Liver (tissue), 9 donors: ENCODE data around the gene RFPL3. TPM values are rescaled to one million over a fixed set of nuclear protein-coding genes. Genes with fewer than 3 reads are reported as not detected.

Experiments
- DNase-seq: peaks from one replicate; pipeline ENCODE4 v3.0.0-alpha.2; 2017; ENCODE audit warnings: low spot score
- H3K27ac ChIP-seq, 2 donors: one replicate each; pipeline ENCODE4 v1.7.0; 2013; ENCODE audit warnings: inconsistent platforms in 2 of 2, low read length in 2 of 2, control low read depth in 1 of 2, low read depth in 1 of 2, mild to moderate bottlenecking in 1 of 2
- H3K27me3 ChIP-seq, 4 donors: one replicate each; pipeline versions ENCODE4 v1.6.1 to v1.7.0; 2013; ENCODE audit warnings: low read length in 3 of 4, inconsistent platforms in 1 of 4, mild to moderate bottlenecking in 1 of 4, moderate library complexity in 1 of 4; ENCODE audit not compliant: control insufficient read depth in 4 of 4, insufficient read depth in 4 of 4
- H3K36me3 ChIP-seq, 4 donors: one replicate each; pipeline versions ENCODE4 v1.6.1 to v1.7.0; 2013; ENCODE audit warnings: low read length in 3 of 4, mild to moderate bottlenecking in 3 of 4, low read depth in 1 of 4, moderate library complexity in 1 of 4; ENCODE audit not compliant: control insufficient read depth in 4 of 4, insufficient read depth in 3 of 4
- H3K4me1 ChIP-seq, 4 donors: one replicate each; pipeline versions ENCODE4 v1.6.1 to v1.7.0; 2013; ENCODE audit warnings: low read length in 3 of 4, mild to moderate bottlenecking in 3 of 4, moderate library complexity in 1 of 4; ENCODE audit not compliant: control insufficient read depth in 4 of 4, insufficient read depth in 4 of 4
- H3K4me3 ChIP-seq, 3 donors: one replicate each; pipeline versions ENCODE4 v1.6.1 to v1.7.0; 2013; ENCODE audit warnings: low read length in 3 of 3, control low read depth in 1 of 3, low read depth in 1 of 3, mild to moderate bottlenecking in 1 of 3
- H3K9ac ChIP-seq, 2 donors: one replicate each; pipeline ENCODE4 v1.7.0; 2013; ENCODE audit warnings: low read length in 2 of 2, mild to moderate bottlenecking in 2 of 2, moderate library complexity in 2 of 2, control low read depth in 1 of 2, low read depth in 1 of 2
- H3K9me3 ChIP-seq, 4 donors: one replicate each; pipeline versions ENCODE4 v1.6.1 to v1.7.0; 2013; ENCODE audit warnings: low read length in 3 of 4; ENCODE audit not compliant: control insufficient read depth in 4 of 4
- ATF3 ChIP-seq: IDR thresholded peaks from 2 replicates; pipeline ENCODE4 v1.6.1; 2016; ENCODE audit warnings: antibody characterized with exemption
- CTCF ChIP-seq: fragments of 150-350 bp; IDR thresholded peaks from 2 replicates; pipeline ENCODE4 v1.5.1; 2017; ENCODE audit warnings: improper control_type of control experiment, low read depth, low read length; ENCODE audit not compliant: missing input control
- EGR1 ChIP-seq, 2 donors: IDR thresholded peaks; 2 replicates each; pipeline ENCODE4 v1.6.1; 2016 to 2018; ENCODE audit warnings: antibody characterized with exemption in 2 of 2, low read depth in 2 of 2
- FOXA1 ChIP-seq: IDR thresholded peaks from 2 replicates; pipeline ENCODE4 v1.6.1; 2016; ENCODE audit warnings: antibody characterized with exemption
- FOXA2 ChIP-seq: IDR thresholded peaks from 2 replicates; pipeline ENCODE4 v1.6.1; 2016; ENCODE audit warnings: antibody characterized with exemption
- GABPA ChIP-seq, 2 donors: IDR thresholded peaks in 1 of 2; conservative IDR thresholded peaks in 1 of 2; 2 replicates each; pipeline ENCODE4 v1.6.1; 2016; ENCODE audit warnings: antibody characterized with exemption in 2 of 2, mild to moderate bottlenecking in 1 of 2, moderate library complexity in 1 of 2
- HNF4A ChIP-seq, 2 donors: conservative IDR thresholded peaks; 2 replicates each; pipeline ENCODE4 v1.6.1; 2016; ENCODE audit warnings: antibody characterized with exemption in 2 of 2, mild to moderate bottlenecking in 2 of 2
- HNF4G ChIP-seq: IDR thresholded peaks from 2 replicates; pipeline ENCODE4 v1.6.1; 2016; ENCODE audit warnings: antibody characterized with exemption
- NR2F2 ChIP-seq: IDR thresholded peaks from 2 replicates; pipeline ENCODE4 v1.6.1; 2016; ENCODE audit warnings: antibody characterized with exemption
- RAD21 ChIP-seq, 2 donors: IDR thresholded peaks; 2 replicates each; pipeline ENCODE4 v1.6.1; 2016; ENCODE audit warnings: antibody characterized with exemption in 2 of 2, mild to moderate bottlenecking in 2 of 2
- RXRA ChIP-seq, 2 donors: IDR thresholded peaks; 2 replicates each; pipeline ENCODE4 v1.6.1; 2017 to 2018; ENCODE audit warnings: antibody characterized with exemption in 2 of 2, mild to moderate bottlenecking in 1 of 2
- SP1 ChIP-seq: IDR thresholded peaks from 2 replicates; pipeline ENCODE4 v1.6.1; 2018; ENCODE audit warnings: antibody characterized with exemption, mild to moderate bottlenecking
- TAF1 ChIP-seq: conservative IDR thresholded peaks from 2 replicates; pipeline ENCODE4 v1.6.1; 2016; ENCODE audit warnings: antibody characterized with exemption, mild to moderate bottlenecking
- YY1 ChIP-seq: IDR thresholded peaks from 2 replicates; pipeline ENCODE4 v1.6.1; 2016; ENCODE audit warnings: antibody characterized with exemption, mild to moderate bottlenecking
- WGBS: extraction: QIAGEN DNeasy Blood & Tissue Kit; methylation state at CpG from one replicate; pipeline ENCODE4 v1.1.7; 2013; 5-methylcytosine and 5-hydroxymethylcytosine counted together
- polyA plus RNA-seq, 2 donors: library from polyadenylated mRNA; stranded (reverse) in 1 of 2; unstranded in 1 of 2; fragments of 200-250 nt in 1 of 2; fragments of >200 nt in 1 of 2; fragmentation: Nextera tagmentation in 1 of 2; extraction: Ambion mirVana in 1 of 2; gene quantifications; one replicate each; pipeline versions ENCODE4 v1.2.1 to v1.2.3, GENCODE V29; 2013 to 2015
- total RNA-seq, 2 donors: library from RNA; depleted of rRNA; stranded (reverse); fragments of >200 nt; gene quantifications; one replicate each; pipeline ENCODE4 v1.2.3, GENCODE V29; 2014
- TF ChIP-seq, protein P1 (sequence below): IDR thresholded peaks from 2 replicates; pipeline ENCODE4 v1.6.1; 2016; ENCODE audit warnings: antibody characterized with exemption, mild to moderate bottlenecking
- TF ChIP-seq, protein P2 (sequence below): IDR thresholded peaks from 2 replicates; pipeline ENCODE4 v1.6.1; 2016; ENCODE audit warnings: antibody characterized with exemption
- TF ChIP-seq, protein P3 (sequence below): IDR thresholded peaks from 2 replicates; pipeline ENCODE4 v1.6.1; 2016; ENCODE audit warnings: antibody characterized with exemption
- donor health status: healthy.
- donor health status: healthy.
- donor health status: healthy.
- donor health status: healthy.
- donor health status: healthy.

The RFPL3 gene
- total and polyA plus RNA-seq, 4 donors, result not detected

DNA sequence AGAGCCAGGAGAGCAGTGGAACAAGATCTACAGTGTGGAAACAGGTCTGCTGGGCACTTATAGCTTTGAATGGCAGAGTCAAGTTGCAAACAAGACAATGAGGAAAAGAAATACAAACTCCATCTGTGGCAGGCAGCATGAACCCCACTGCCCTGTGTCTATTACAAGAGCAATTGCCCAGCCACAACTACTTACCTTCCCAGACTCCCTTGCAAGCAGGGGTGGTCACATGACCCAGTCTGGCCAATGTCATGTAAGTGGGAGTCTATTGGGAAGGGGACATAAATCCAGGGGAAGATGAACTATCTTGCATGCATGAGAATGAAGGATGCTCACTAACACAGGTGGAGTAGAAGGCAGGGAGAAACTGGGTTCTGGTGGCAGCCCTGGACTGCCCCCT lies 44.1 kb upstream of the RFPL3 start:
- Histone ChIP-seq H3K9ac (no peak overlapping the region), H3K27ac (no peak overlapping the region), H3K4me3 (no peak overlapping the region), H3K36me3 (no peaks in the 10 kb centered on the region), H3K4me1 (no peaks in the 10 kb centered on the region), H3K27me3 (peaks cover 0 to 2% (median 0%) of the 10 kb centered on the region in 4 donors), H3K9me3 (no peaks in the 10 kb centered on the region)
- DNase-seq, result peak; percentile 12
- TF ChIP-seq FOXA2 (no peak), YY1 (no peak), NR2F2 (no peak), HNF4A (conservative IDR thresholded peaks at IDR 0.05) (no peak), RAD21 (IDR thresholded peaks at IDR 0.05) (no peak), GABPA (IDR thresholded peaks at IDR 0.05 in 1 of 2, conservative IDR thresholded peaks at IDR 0.05 in 1 of 2) (no peak), ATF3 (no peak), SP1 (no peak), HNF4G (no peak), FOXA1 (no peak), TAF1 (no peak), RXRA (IDR thresholded peaks at IDR 0.05) (no peak), EGR1 (IDR thresholded peaks at IDR 0.05; ENCODE audit: low read depth in 2 of 2) (no peak), CTCF (no peak)
- TF ChIP-seq, protein P1, sequence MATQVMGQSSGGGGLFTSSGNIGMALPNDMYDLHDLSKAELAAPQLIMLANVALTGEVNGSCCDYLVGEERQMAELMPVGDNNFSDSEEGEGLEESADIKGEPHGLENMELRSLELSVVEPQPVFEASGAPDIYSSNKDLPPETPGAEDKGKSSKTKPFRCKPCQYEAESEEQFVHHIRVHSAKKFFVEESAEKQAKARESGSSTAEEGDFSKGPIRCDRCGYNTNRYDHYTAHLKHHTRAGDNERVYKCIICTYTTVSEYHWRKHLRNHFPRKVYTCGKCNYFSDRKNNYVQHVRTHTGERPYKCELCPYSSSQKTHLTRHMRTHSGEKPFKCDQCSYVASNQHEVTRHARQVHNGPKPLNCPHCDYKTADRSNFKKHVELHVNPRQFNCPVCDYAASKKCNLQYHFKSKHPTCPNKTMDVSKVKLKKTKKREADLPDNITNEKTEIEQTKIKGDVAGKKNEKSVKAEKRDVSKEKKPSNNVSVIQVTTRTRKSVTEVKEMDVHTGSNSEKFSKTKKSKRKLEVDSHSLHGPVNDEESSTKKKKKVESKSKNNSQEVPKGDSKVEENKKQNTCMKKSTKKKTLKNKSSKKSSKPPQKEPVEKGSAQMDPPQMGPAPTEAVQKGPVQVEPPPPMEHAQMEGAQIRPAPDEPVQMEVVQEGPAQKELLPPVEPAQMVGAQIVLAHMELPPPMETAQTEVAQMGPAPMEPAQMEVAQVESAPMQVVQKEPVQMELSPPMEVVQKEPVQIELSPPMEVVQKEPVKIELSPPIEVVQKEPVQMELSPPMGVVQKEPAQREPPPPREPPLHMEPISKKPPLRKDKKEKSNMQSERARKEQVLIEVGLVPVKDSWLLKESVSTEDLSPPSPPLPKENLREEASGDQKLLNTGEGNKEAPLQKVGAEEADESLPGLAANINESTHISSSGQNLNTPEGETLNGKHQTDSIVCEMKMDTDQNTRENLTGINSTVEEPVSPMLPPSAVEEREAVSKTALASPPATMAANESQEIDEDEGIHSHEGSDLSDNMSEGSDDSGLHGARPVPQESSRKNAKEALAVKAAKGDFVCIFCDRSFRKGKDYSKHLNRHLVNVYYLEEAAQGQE, result no peak
- TF ChIP-seq, protein P2, sequence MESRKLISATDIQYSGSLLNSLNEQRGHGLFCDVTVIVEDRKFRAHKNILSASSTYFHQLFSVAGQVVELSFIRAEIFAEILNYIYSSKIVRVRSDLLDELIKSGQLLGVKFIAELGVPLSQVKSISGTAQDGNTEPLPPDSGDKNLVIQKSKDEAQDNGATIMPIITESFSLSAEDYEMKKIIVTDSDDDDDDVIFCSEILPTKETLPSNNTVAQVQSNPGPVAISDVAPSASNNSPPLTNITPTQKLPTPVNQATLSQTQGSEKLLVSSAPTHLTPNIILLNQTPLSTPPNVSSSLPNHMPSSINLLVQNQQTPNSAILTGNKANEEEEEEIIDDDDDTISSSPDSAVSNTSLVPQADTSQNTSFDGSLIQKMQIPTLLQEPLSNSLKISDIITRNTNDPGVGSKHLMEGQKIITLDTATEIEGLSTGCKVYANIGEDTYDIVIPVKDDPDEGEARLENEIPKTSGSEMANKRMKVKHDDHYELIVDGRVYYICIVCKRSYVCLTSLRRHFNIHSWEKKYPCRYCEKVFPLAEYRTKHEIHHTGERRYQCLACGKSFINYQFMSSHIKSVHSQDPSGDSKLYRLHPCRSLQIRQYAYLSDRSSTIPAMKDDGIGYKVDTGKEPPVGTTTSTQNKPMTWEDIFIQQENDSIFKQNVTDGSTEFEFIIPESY, result no peak
- TF ChIP-seq, protein P3, sequence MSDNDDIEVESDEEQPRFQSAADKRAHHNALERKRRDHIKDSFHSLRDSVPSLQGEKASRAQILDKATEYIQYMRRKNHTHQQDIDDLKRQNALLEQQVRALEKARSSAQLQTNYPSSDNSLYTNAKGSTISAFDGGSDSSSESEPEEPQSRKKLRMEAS, result no peak

GRCh38 chr22:32317524-32317923 lies 40.1 kb upstream of the RFPL3 start:
- Histone ChIP-seq H3K27me3 (no peaks in the 10 kb centered on the region), H3K9me3 (no peaks in the 10 kb centered on the region), H3K27ac (no peak overlapping the region), H3K9ac (no peak overlapping the region), H3K4me3 (no peak overlapping the region), H3K4me1 (no peaks in the 10 kb centered on the region), H3K36me3 (no peaks in the 10 kb centered on the region)
- WGBS, result 7% methylated on average over 1 of the region's 1 CpG
- peak; percentile 3 for DNase-seq
- TF ChIP-seq, protein P3, result no peak
- TF ChIP-seq NR2F2, result no peak
- TF ChIP-seq FOXA1, result no peak
- TF ChIP-seq TAF1, result no peak
- TF ChIP-seq GABPA (IDR thresholded peaks at IDR 0.05 in 1 of 2, conservative IDR thresholded peaks at IDR 0.05 in 1 of 2), result no peak
- TF ChIP-seq YY1, result no peak
- no peak for TF ChIP-seq ATF3
- TF ChIP-seq, protein P2, result no peak
- TF ChIP-seq RAD21 (IDR thresholded peaks at IDR 0.05), result no peak
- TF ChIP-seq CTCF, result no peak
- no peak for TF ChIP-seq HNF4A (conservative IDR thresholded peaks at IDR 0.05)
